ENCODE measurements around the gene CH25H.
"Not testable (repeated sequence)": the region's sequence is repeated elsewhere in the genome, so short reads cannot be mapped to it uniquely, and the experiment has no call there.

CH25H gene

DNA sequence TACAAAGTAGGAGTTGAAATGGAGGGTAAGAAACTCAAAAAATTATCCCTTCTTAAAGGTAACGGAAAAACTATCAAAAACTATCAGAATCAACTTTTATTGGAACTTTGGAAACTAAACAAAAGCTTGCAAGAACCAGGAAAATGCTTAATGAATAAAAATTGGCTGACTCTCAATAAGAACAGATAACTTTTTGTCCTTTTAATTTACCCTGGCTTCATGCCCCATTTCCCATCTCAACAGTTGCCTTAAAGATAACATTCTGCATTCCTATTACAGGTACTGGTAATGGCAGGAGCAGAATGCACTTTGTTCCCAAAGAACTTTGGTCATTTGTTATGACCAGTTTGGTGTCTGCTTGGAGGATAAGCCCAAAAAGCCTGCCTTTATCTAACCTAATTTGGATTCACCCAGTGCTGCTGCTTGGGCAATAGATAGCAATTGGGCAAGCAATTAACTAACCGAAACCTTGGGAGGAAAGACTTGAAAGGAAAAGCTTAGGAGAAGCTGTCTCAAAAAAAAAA lies 17.8 kb downstream of the CH25H start:
- no peak for DNase-seq

DNA sequence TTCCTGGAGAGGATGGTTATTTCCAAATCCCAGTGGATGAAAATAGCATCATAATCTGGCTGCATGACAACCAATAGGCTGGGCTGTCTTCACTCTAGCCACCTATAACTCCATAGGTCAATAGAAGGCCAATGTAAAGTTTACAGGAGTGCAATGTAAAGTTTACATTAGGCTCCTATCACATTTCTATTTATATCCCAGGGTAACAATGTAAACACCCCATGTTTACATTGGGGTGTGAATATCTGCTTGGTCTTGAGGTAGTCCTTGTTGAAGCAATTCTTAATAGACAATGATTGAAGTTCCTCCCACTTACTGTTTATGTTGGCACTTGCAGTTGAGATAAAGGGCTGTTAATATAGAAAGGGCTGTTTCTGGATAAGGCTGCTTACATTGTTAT lies 21.5 kb downstream of the CH25H start:
- no peak for DNase-seq

DNA sequence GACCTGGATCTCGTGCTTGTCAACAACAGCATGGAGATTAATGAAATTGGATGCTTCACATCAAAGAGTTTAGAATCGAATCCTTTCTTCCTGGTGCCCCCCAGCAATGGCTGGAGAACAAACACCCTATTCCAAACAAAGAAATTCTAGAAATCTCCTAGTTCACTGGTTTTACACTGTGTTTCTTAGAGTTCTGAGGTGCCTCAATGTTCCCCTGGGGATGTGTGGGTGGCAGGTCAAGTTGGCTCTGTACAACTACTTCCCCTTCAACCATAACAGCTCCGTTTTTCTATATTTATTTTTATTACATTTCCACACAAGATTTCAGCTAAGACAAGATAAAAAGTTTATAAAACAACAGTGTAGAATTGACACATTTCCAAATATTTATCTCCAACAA lies 22.5 kb downstream of the CH25H start:
- no peak for DNase-seq

DNA sequence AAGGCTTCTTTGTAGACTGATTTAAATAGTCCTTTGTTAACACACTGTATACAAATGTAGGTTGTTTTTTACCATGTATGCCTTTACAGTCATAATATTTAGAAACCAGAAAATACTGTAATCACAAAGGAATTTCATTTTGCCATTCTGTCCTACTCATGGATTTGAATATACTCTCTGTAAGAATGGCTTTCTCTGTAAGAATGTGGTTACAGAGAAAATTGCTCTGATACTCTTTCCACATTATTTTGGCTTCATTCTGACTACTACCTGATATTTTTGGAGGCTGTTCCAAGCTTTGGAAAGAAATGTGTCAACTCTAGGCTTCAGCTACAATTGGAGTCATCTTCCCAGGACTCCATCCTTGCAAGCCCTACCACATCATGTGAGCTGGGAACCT lies 23.5 kb downstream of the CH25H start:
- no peak for DNase-seq

DNA sequence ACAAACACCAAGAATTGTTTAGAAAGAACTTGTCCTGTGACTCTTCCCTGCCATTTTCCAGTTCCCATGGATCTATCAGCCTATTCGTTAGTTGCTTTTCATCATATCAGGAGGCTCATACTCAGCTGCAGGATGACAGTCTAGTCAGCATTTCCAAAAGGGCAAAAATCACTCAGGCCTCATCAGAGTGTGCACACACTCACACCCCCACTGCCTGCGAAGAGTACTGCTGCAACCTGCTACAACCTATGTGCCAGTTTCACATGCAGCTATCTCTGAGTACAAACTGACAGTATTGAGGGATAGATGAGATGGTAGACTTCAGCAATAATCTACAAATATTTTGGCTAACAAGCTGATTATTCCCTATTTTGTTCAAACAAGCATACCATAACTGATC lies 24.2 kb downstream of the CH25H start:
- no peak for DNase-seq

DNA sequence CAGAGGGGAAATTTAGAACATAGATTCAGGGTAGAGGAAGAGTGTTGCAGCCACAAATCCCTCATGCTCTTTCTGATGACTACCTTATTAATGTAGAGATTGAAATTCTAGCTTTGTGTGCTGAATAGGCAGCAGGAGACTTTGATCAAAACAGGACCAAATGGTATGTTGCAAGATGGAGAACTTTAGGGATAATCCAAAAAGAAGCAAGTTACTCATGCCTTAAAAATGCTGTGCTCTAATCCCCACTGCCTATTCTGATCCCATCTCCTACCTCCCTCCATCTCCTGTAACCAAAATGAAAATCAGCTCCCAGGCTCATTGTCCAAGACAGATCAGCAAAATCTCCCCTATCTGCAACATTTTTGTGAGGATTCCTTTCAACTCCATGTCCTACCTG lies 31.3 kb downstream of the CH25H start:
- DNase-seq = no peak

DNA sequence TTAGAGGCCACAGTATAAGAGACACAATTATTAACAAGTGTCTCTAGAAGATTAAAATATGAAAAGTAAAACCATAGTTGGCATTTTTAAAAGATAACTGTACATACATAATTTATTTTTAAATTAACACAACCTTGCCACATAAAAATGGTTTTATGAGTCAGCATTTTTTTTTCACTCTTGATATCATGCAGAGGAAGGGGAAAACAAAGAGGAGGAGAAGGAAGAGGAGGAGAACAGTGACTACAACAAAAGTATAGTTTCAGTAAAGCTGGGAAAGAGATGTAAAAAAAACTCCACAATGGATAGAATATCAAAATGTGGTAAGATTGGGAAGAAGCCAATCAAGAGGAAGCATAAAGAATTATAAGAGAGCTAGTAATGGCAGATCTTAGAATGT lies 34.0 kb downstream of the CH25H start:
- no peak for DNase-seq

DNA sequence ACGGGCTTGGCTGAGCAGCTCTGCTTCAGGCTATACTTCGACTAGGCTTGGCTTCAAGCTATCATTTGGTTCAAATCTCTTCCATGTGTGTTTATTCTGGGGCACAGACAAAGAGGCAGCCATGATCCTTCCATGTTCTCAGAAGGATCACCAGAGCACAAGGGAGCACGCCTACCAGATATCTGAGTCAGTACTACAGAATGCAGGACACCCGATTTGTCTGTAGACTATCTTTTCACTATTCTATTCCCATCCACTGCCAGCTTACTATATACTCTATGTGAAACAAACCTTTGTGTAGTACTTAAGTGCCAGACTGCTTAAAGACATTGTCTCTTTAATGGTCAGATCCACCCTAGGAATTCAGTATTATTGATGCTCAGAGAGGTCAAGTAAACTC lies 35.1 kb downstream of the CH25H start:
- DNase-seq = no peak

DNA sequence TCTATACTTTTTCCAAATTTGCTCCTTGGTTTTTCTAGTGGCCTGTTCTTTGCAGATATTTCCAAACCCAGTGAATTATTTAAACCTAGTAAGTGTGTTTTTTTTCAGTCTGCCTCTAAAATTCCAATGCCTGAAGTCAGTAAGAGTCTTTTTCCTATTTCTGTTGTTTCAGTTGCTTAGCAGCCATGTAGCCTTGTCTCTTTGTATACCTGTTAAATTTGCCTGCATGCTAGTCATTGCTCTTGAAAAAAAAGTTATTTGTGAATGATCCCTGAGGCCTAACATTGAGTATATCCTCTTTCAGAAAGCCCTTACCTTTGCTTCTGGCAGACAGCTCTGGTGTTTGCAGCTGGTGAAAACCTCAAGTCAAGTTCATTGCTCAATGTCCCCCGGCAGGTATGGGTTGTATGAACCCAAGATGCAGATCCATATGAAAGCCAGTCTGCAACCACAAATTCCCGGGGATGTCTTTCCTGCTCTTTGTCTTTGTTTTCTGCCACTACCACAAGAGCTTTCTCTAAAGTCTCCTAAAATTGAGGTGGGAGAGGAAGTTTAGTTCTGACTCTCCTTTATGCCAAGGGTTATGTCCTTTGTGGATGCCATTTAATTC lies 35.7 kb downstream of the CH25H start:
- DNase-seq = no peak

DNA sequence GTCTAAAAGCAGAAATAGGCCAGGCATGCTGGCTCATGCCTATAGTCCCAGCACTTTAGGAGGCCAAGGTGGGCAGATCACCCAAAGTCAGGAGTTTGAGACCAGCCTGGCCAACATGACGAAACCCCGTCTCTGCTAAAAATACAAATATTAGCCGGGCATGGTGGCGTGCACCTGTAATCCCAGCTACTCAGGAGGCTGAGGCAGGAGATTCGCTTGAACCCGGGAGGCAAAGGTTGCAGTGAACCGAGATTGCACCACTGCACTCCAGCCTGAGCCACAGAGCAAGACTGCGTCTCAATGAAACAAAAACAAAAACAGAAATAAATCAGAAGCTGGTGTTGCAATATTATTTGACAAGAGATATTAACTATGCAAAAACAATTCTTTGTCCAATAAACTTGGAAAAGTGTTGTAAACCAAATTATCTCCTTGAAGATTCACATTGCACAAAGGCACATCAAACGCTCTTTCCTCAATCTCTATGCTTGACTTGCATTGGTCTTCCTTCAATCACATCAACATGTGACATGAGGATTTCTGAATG lies 38.7 kb downstream of the CH25H start:
- DNase-seq = not testable (repeated sequence)

DNA sequence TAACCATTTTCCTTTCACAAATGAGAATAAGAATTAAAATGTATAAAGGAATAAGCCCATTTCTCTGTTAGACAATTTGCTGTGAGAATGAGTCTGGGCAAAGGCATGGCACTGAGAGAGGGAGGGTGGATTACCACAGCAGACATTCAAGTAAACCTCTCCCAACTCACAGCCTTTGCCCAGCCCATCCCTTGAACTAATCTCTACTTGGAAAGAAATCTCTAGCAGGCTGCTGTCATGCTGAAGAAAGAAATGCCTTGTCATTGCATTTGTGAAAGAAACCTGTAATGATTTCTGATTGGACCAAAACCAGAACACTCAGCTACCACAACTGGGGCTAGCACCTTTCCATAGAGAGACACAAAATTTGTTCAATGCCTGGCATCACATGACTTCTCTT lies 39.2 kb downstream of the CH25H start:
- no peak for DNase-seq

DNA sequence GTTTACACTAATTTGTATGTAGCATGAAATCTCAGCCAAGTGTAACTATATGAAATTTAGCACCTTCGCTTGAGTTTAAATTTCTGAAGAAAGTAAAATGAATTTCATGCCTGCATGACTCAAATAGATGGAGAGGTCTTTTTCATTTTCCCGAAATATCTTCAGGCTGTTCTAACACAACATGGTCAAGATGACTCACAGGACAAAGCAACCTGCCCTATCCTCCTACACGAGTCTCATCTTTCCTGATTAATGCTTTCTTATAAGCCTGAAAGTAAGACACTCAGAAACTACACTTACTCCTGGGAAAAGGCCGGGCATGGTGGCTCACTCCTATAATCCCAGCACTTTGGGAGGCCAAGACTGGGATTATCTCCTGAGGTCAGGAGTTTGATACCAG lies 41.2 kb downstream of the CH25H start:
- DNase-seq = no peak

DNA sequence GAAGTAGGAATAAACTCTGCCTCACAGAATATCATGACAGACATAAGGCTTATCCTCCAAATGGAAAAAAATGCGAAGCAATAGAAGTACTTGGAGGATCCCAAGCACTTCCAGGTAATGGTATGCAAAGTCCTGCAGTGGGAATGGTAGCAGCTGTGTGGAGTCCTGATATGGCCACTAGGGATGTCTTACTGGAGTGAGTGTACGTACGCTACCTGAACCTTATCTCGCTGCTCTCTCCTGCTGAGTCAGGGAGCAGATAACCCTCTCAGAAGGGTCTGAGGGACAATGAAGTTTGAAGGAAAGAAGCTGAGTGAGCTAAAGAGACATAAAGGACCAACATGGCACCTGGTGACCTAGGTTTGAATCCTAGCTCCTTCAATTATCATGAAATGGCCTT lies 42.2 kb downstream of the CH25H start:
- DNase-seq = no peak

DNA sequence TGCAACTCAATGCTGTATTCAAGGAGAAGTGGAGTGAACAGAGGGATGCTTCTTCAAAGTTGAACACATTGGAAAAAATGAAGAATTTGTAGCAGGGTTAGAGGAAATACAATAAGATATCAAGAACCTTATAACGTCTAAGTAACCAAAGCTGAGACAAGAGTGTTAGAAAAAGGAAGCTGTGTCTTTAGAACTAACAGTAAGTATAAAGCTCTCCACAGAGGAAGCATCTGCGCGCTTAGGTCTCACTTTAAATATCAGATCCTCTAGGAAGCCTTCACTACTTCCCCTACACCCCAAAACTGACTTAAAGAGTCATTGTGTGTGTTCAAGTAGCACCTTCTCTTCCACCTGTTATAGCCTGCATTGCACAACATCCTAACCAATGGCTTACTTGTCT lies 43.0 kb downstream of the CH25H start:
- DNase-seq = no peak

DNA sequence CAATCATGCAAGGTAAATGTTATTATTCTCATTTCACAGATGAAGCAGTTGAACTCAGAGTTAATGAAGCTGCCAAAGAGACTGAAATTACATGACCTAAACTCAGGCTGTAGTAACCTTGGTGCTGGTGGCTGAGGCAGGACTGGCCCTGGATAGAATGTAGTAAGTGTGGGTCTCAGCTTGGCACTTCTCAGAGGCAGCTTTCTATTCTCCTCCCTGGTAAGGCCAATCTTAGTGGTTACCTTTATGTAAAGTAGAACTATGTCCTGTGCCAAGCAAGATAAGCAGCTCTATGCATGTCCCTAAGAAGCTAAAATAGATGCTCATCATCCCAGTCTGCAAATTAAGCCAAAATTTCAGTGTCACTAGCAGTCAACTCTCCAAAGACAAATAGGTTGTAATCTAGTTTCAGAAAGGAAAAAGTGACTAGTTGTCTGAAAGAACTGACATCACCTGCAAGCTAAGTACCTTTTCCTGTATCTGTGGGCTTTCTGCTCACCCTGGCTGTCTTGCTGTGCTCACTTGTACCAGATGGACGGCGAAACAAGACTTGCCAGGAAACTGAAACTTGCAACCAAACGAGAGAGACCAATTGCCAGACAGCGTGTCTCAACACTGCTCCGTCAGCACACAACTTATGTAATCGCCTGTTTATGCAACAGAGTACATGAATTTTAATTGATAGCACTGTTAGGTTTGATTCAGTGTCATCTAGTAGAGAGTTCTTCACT lies 43.7 kb downstream of the CH25H start:
- peak; percentile 9 for DNase-seq

DNA sequence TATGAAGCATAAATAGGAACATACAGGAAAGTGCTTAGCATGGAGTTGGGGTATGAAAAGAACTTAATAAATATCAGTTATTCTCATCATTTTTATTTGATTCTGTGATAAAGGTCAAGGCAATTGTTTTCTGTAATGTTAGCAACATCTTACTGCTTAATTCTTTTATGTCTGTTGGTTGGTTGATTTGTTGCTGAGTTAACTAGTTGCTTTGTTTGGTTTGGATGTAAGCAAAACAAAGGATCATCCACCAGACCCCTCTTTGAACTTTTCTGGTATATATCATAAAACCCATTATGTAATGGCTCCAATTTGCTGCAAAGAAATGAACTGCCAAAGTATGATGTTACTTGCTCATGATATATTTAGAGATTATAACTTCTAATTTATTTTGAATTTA lies 44.5 kb downstream of the CH25H start:
- DNase-seq = no peak

DNA sequence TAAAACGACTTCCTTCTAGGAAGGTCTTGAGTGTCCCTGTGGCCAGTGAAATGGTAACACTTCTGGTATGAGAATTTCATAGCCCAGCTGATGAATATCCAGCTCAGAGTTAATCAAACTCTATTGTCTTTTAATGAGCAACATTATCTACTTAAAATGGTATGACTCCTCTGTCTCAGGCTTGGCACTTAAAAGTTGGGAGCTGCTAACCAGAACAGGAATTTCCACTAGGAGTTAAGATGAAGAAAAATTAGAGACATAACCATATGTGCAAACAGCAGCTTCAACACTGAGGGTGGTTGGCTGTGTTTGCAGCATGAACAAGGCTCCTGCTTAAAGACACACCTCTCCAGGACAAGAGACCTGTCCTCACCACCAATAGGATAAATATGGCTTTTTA lies 46.8 kb downstream of the CH25H start:
- no peak for DNase-seq

DNA sequence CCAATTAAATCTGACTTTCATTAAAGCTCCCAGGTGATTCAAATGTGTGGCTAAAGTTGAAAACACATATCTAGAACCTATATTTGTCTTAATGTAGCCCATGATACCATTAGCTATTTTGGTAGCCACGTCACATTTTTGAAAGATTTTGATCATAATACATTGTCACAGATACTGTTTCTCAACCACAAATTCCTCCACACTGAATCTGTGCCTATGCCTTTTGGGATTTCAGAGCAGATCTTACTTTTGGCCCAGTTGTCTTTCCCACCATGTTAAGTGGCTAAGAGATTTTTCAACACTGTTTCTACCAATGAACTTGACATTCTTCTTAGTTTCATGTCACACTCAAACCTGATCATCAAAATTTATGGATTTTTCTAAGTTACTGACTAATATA lies 47.4 kb downstream of the CH25H start:
- no peak for DNase-seq

DNA sequence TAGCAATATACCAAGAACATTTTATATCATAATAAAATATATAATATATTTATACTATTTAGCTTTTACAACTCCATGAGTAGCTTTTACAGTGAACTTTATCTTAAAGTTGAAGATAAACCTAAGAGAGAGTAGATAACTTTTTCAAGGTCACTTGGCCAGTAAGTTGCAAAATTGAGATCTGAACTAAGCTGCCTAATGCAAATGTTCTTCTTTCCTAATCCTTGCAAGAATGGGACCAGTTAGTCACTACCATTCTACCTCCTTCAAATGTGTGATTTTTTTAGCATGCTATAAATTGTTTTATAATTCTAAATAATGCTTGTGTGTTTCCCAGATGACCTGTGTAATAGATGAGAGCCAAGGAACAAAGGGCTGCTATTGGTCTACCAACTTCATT lies 47.8 kb downstream of the CH25H start:
- DNase-seq = no peak

DNA sequence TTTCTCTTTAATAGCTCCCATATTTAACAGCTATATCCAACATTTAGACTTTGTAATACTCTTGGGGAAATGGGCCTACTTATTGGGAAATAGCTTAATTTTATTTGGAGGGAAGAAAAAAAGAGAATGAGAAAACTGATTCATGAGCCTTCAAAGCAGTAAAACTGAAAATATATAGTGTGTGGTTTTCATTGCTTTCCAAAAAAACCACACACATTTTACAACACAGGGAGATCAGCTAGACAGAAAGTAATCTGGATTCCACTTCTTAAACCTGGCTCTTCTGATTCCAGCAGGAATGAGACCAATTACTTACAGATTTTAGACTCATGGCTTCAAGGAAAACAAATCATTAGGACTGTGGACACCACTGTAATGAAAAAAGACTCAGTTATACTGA lies 48.7 kb downstream of the CH25H start:
- DNase-seq = no peak

DNA sequence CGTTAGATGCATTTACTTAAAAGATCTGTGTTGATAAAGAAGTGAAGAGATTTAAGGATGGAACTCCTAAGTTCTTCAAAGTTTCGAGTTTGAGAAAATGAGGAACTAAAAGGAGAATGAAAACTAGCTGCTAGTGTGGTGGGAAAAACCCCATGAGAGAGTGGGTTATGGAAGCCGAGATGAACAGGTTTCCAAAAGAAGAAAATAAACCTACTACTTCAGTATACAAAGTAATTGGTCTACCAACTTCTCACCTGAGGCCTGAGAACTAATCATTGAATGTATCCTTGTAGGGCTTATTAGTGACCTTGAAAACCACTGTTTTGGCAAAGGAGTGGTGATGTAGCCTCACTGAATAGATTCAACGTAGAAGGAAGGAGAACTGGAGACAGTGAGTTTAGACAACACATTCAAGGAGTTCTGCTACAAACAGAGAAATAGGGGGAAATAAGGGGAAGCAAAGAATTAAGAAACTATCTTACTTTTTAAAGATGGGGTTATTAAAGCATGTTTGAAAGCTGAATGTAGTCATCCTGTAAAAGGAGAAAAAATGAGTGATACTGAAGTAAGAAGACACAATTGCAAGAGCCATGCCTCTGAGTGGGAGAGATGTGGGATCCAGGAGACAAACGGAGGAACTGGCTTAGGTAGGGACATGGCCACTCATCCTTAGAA lies 50.8 kb downstream of the CH25H start:
- DNase-seq = no peak
